Stomach smooth muscle (tissue), 2 donors: ENCODE results near the gene HNRNPH2.

Experiments used
- H3K27ac ChIP-seq: one replicate; pipeline ENCODE4 v1.7.0; 2013; ENCODE audit warnings: mild to moderate bottlenecking, low read length, inconsistent platforms
- H3K27me3 ChIP-seq, 2 donors: one replicate each; pipeline ENCODE4 v1.7.0; 2013; ENCODE audit warnings: low read length in 2 of 2; ENCODE audit not compliant: insufficient read depth in 2 of 2, control insufficient read depth in 1 of 2
- H3K36me3 ChIP-seq, 2 donors: one replicate each; pipeline ENCODE4 v1.7.0; 2013; ENCODE audit warnings: low read length in 2 of 2; ENCODE audit not compliant: control insufficient read depth in 2 of 2, insufficient read depth in 2 of 2
- H3K4me1 ChIP-seq: one replicate; pipeline ENCODE4 v1.7.0; 2013; ENCODE audit warnings: low read length; ENCODE audit not compliant: control insufficient read depth, insufficient read depth
- H3K4me3 ChIP-seq, 2 donors: one replicate each; pipeline ENCODE4 v1.7.0; 2013; ENCODE audit warnings: low read length in 2 of 2
- H3K9ac ChIP-seq, 2 donors: one replicate each; pipeline ENCODE4 v1.7.0; 2013; ENCODE audit warnings: low read length in 2 of 2, mild to moderate bottlenecking in 1 of 2
- H3K9me3 ChIP-seq, 2 donors: one replicate each; pipeline ENCODE4 v1.7.0; 2013; ENCODE audit warnings: low read length in 2 of 2; ENCODE audit not compliant: control insufficient read depth in 2 of 2
- donor health status: healthy.
- donor health status: Pancreatic carcinoma.

The HNRNPH2 gene

DNA sequence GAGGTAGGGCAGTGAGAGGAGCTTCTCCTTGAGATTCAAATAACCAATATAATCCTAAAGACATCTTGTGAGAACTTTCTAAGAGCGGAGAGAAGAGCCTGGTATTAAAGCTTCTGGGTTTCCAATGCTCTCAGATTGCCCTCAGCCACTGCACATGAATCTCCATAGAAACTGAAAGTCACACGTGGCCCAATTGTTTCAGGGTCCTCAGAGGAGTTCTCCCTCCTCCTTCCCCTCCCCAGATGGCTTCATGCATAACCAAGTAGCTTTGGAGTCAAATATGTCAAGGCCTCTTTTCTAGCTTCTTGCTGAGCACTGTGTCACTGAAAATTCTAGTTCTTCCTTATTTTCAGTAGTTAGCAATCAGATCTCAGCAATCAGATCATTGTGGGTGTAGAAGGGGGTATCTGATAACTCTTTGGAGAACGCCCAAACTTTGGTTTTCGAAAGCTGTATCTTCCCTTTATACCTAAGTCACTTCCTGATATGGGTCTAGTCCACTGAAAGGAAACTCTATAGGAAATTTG is 24.3 kb upstream of the HNRNPH2 start:
- Histone ChIP-seq H3K9ac (no peak overlapping the region), H3K36me3 (no peaks in the 10 kb centered on the region), H3K27ac (no peak overlapping the region), H3K4me3 (no peak overlapping the region), H3K4me1 (no peaks in the 10 kb centered on the region), H3K9me3 (no peaks in the 10 kb centered on the region), H3K27me3 (no peaks in the 10 kb centered on the region)

DNA sequence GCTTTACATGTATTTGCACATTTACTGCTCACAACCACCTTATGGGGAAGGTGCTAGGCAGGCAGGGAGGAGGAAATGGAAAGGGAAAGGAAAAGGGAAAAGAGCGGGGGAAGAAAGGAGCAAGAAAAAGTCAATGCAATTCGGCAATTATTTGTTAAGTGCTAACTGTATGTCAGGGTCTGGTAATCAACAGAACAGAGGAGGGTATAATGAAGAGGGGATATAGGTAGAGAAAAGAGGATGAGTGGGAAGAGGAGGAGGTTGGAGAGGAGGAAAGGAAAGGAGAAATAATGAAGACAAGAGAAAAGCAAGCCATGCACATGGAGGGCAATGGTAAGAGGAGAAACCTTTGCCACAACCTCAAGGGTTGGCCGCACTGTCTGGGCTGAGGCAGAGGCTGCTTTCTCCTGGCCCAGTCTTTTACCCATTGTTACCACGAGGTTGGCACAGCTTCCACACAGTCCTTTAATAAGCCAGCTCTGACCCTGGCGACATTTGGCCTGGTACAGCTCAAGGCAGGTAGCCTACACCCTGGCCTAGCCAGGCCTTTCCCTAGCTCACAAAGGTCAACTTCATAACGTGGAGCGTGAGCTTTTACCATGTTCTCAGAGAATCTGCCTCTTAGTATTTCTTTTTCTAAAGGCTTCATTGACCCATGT is 22.9 kb upstream of the HNRNPH2 start:
- no peak overlapping the region for H3K9ac ChIP-seq
- no peaks in the 10 kb centered on the region for H3K27me3 ChIP-seq
- H3K4me3 ChIP-seq, result no peak overlapping the region
- no peaks in the 10 kb centered on the region for H3K4me1 ChIP-seq
- H3K36me3 ChIP-seq, result no peaks in the 10 kb centered on the region
- no peak overlapping the region for H3K27ac ChIP-seq
- H3K9me3 ChIP-seq, result no peaks in the 10 kb centered on the region

- no peaks in the 10 kb centered on the region for H3K36me3 ChIP-seq
- H3K9me3 ChIP-seq, result no peaks in the 10 kb centered on the region
- H3K27ac ChIP-seq, result no peak within 1 kb of the TSS
- peaks cover 3% of the 10 kb centered on the region for H3K4me1 ChIP-seq
- no peak within 1 kb of the TSS for H3K9ac ChIP-seq
- peaks cover 0 to 2% of the 10 kb centered on the region in 2 donors for H3K27me3 ChIP-seq
- no peak within 1 kb of the TSS for H3K4me3 ChIP-seq
Measured at GRCh38 chrX:101385795-101386541, 22.1 kb upstream of the HNRNPH2 start, which contains the start of gene BTK. Gene BTK, minus strand, starts transcription at chrX:101386191. Its CDS starts 10,907 bp downstream, at chrX:101375284.

GRCh38 chrX:101386542-101386885 is 21.5 kb upstream of the HNRNPH2 start:
- Histone ChIP-seq H3K4me3 (no peak overlapping the region), H3K4me1 (peaks cover 3% of the 10 kb centered on the region), H3K9ac (no peak overlapping the region), H3K9me3 (no peaks in the 10 kb centered on the region), H3K36me3 (no peaks in the 10 kb centered on the region), H3K27ac (no peak overlapping the region), H3K27me3 (peaks cover 0 to 2% of the 10 kb centered on the region in 2 donors)

DNA sequence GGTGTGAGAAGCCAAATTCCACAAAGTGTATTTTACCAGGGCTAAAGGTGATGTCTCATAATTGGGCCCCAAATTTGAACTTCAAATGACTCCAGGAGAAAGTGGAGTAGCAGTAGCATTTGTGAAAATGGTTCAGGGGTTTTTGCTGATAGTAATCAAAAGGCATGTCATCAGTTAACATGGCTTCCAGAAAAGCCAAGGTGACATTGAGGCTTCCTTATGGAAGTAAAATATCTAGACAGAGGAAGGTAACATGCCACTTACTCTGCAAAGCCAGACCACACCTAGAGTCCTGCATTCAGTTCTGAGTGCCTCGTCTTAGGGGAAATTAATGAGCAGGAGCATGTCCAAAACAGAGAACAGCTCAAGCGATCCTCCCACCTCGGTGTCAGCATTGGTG is 19.4 kb upstream of the HNRNPH2 start:
- H3K36me3 ChIP-seq, result peaks cover 0 to 4% of the 10 kb centered on the region in 2 donors
- H3K9ac ChIP-seq, result no peak overlapping the region
- H3K27ac ChIP-seq, result no peak overlapping the region
- H3K4me3 ChIP-seq, result no peak overlapping the region
- peaks cover 3% of the 10 kb centered on the region for H3K4me1 ChIP-seq
- H3K27me3 ChIP-seq, result peaks cover 0 to 2% of the 10 kb centered on the region in 2 donors
- H3K9me3 ChIP-seq, result no peaks in the 10 kb centered on the region

- Histone ChIP-seq H3K27me3 (peaks cover 0 to 2% of the 10 kb centered on the region in 2 donors), H3K36me3 (peaks cover 0 to 4% of the 10 kb centered on the region in 2 donors), H3K27ac (peak within 1 kb of the TSS; percentile 58), H3K4me1 (peaks cover 3% of the 10 kb centered on the region), H3K4me3 (peak within 1 kb of the TSS; percentile 75), H3K9me3 (no peaks in the 10 kb centered on the region), H3K9ac (peak within 1 kb of the TSS; percentile 64 to 76)
Measured at GRCh38 chrX:101390664-101391525, 17.1 kb upstream of the HNRNPH2 start, which contains the start of gene RPL36A. Gene RPL36A, plus strand, starts transcription at chrX:101391011. Its CDS starts 33 bp downstream, at chrX:101391044.

DNA sequence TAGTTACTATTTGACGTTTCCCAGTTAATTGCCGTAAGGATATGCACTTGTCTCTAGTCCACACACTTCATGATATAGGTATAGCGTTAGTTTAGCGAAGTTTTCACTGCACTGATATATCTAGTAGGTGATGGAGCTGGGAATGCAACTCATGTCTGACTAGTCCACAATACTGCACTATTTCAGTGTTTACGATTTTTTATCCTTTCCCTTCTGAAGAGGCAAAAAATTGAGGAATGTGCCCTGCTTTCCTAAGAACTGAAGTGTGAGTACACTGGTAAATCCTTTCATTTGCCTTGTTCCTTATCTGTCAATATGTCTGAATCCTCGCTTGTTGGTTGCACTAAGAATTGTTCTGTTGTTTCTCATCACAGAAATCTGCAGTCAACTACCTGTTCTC is 16.2 kb upstream of the HNRNPH2 start:
- H3K4me3 ChIP-seq, result peak overlapping the region; percentile 75
- no peaks in the 10 kb centered on the region for H3K9me3 ChIP-seq
- peak overlapping the region; percentile 58 for H3K27ac ChIP-seq
- peak overlapping the region in 1 of 2 donors; percentile 76 for H3K9ac ChIP-seq
- H3K4me1 ChIP-seq, result peaks cover 3% of the 10 kb centered on the region
- H3K36me3 ChIP-seq, result peaks cover 0 to 4% of the 10 kb centered on the region in 2 donors
- peaks cover 0 to 2% of the 10 kb centered on the region in 2 donors for H3K27me3 ChIP-seq

DNA sequence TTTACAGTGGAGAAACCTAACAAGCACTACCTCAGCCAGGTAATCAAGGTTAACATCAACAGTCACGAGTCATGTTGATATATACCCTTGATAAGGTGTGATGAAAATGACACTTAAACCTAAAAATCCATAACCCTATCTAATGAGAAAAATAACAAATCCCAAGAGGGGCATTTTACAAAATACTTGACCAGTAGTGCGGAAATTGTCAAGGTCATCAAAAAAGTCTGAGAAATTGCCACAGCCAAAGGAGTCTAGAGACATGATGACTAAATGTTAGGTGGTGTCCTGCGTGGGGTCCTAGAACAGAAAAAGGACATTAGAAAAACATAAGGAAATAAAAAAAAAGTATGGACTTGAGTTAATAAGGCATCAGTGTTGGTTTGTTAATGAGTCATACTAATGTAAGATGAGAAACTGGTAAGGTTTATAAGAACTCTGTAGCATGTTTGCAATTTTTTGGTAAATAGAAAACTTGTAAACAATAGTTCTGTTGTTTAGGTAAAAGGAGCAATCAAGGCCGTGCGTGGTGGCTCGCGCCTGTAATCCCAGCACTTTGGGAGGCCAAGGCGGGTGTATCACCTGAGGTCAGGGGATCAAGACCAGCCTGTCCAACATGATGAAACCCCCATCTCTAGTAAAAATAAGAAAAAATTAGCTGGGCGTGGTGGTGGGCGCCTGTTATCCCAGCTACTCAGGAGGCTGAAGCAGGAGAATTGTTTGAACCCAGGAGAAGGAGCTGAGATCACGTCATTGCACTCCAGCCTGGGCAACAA is 14.3 kb upstream of the HNRNPH2 start:
- Histone ChIP-seq H3K9me3 (no peaks in the 10 kb centered on the region), H3K9ac (no peak overlapping the region), H3K4me1 (peaks cover 3% of the 10 kb centered on the region)

GRCh38 chrX:101394372-101394771 is 13.7 kb upstream of the HNRNPH2 start:
- Histone ChIP-seq H3K27me3 (peaks cover 0 to 2% of the 10 kb centered on the region in 2 donors), H3K9ac (no peak overlapping the region), H3K36me3 (peaks cover 0 to 4% of the 10 kb centered on the region in 2 donors), H3K4me3 (no peak overlapping the region), H3K9me3 (no peaks in the 10 kb centered on the region), H3K4me1 (peaks cover 3% of the 10 kb centered on the region), H3K27ac (no peak overlapping the region)

More for the DNA sequence above, 14.3 kb upstream of the HNRNPH2 start:
- Histone ChIP-seq H3K27me3 (peaks cover 0 to 2% of the 10 kb centered on the region in 2 donors), H3K27ac (no peak overlapping the region), H3K36me3 (peaks cover 0 to 4% of the 10 kb centered on the region in 2 donors), H3K4me3 (no peak overlapping the region)

DNA sequence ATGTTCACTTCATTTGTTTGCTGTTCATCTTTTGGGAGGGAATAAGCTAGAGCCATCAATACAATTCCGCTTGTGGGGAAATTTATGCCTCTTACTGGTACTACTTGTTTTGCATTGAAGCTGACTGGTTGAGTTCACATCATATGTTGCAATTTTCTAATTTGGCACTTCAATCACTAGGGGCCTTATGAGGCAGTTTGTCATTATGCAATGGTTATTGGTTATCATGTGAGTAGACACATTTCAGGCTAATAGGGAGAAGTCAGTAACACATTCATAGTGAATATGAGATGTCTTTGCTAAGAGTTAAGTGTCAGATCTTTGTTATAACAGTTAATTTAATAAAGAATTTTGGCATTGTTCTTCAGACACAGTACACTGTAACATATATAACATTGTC is 12.2 kb upstream of the HNRNPH2 start:
- no peaks in the 10 kb centered on the region for H3K9me3 ChIP-seq
- no peak overlapping the region for H3K4me3 ChIP-seq
- H3K4me1 ChIP-seq, result no peaks in the 10 kb centered on the region
- no peak overlapping the region for H3K27ac ChIP-seq
- H3K27me3 ChIP-seq, result no peaks in the 10 kb centered on the region
- peaks cover 2 to 4% of the 10 kb centered on the region in 2 donors for H3K36me3 ChIP-seq
- no peak overlapping the region for H3K9ac ChIP-seq
